Muscle of back (tissue), 13 donors: ENCODE data around the gene PTPRB. TPM values are rescaled to one million over a fixed set of nuclear protein-coding genes. Genes with fewer than 3 reads are reported as not detected.

Experiments
- DNase-seq, 3 donors: peaks; one replicate each; pipeline versions ENCODE4 v3.0.0 to v3.0.0-alpha.2; 2013
- long read RNA-seq, 9 donors: transcript quantifications; one replicate each; lab custom pipeline, GENCODE V29; 2026
- polyA plus RNA-seq, 10 donors: library from polyadenylated mRNA; unstranded; fragments of 120-200 nt; gene quantifications; one replicate each; pipeline ENCODE4 v1.2.1, GENCODE V29; 2013; ENCODE audit not compliant: insufficient read length in 10 of 10

PTPRB gene
- polyA plus RNA-seq = 10 to 100 TPM; 11.8 to 24.4 (median 15.7) TPM
- long read RNA-seq, donor 1 = 0 reads
- long read RNA-seq, donor 2 = 0 reads
- long read RNA-seq, donor 3 = 0 reads
- long read RNA-seq, donor 4, partial matches to known transcripts = 0 of 1 reads
- long read RNA-seq, donor 4, other reads (novel, unspliced or antisense) = 0 of 1 reads
- long read RNA-seq, donor 5, partial matches to known transcripts = 0 of 1 reads
- long read RNA-seq, donor 5, other reads (novel, unspliced or antisense) = 0 of 1 reads
- long read RNA-seq, donor 6 = 0 reads
- long read RNA-seq, donor 7 = 0 reads
- long read RNA-seq, donor 8 = 0 reads
- long read RNA-seq, donor 9 = 0 reads

GRCh38 chr12:70637303-70638085, at the start of gene PTPRB:
Gene PTPRB (minus strand): TSS chr12:70637429. CDS start chr12:70637395, 34 bp downstream.
- peak in 1 of 3 donors; percentile 27 for DNase-seq

- DNase-seq = no peak
These were observed 49.7 kb upstream of the PTPRB start for GRCh38 chr12:70686907-70687306.

GRCh38 chr12:70686299-70686698, 49.1 kb upstream of the PTPRB start:
- no peak for DNase-seq

GRCh38 chr12:70683976-70684375, 46.7 kb upstream of the PTPRB start:
- no peak for DNase-seq

- no peak for DNase-seq
These were observed 34.5 kb upstream of the PTPRB start for GRCh38 chr12:70671698-70672097.

- DNase-seq = no peak
These were observed 33.7 kb upstream of the PTPRB start for GRCh38 chr12:70670948-70671347.

GRCh38 chr12:70667253-70667652, 30.0 kb upstream of the PTPRB start:
- no peak for DNase-seq

GRCh38 chr12:70666364-70666763, 29.1 kb upstream of the PTPRB start:
- DNase-seq = no peak

GRCh38 chr12:70664465-70664881, 27.2 kb upstream of the PTPRB start:
- no peak for DNase-seq

GRCh38 chr12:70663838-70664237, 26.6 kb upstream of the PTPRB start:
- no peak for DNase-seq

GRCh38 chr12:70661466-70662161, 24.4 kb upstream of the PTPRB start:
- peak; percentile 16 to 81 (median 39) for DNase-seq

GRCh38 chr12:70660620-70661219, 23.5 kb upstream of the PTPRB start:
- DNase-seq = peak in 1 of 3 donors; percentile 74

- DNase-seq = no peak
These were observed 22.9 kb upstream of the PTPRB start for GRCh38 chr12:70660002-70660604.

- no peak for DNase-seq
These were observed 21.9 kb upstream of the PTPRB start for GRCh38 chr12:70659077-70659606.

- DNase-seq = no peak
These were observed 20.5 kb upstream of the PTPRB start for GRCh38 chr12:70657616-70658286.

GRCh38 chr12:70652451-70652850, 15.2 kb upstream of the PTPRB start:
- no peak for DNase-seq

- DNase-seq = peak; percentile 42 to 76 (median 52)
These were observed 11.6 kb upstream of the PTPRB start for GRCh38 chr12:70648831-70649230.

- DNase-seq = no peak
These were observed 11.0 kb upstream of the PTPRB start for GRCh38 chr12:70648191-70648590.

GRCh38 chr12:70646850-70647249, 9.6 kb upstream of the PTPRB start:
- DNase-seq = peak in 1 of 3 donors; percentile 69

GRCh38 chr12:70645494-70646317, 8.5 kb upstream of the PTPRB start:
- DNase-seq = peak; percentile 43 to 87 (median 73)
